GM18508 (cell line): ENCODE measurements around the gene USP12.

Experiments used
- ATAC-seq: cut with Tn5 transposase; IDR thresholded peaks from one replicate; pipeline ENCODE4 v1.9.1; 2021; ENCODE audit warnings: moderate number of reproducible peaks; ENCODE audit not compliant: insufficient read depth, unreplicated experiment

USP12 gene

GRCh38 chr13:27018882-27019281 is 152.7 kb downstream of the USP12 start:
- no peak for ATAC-seq

- ATAC-seq: no peak
Measured at GRCh38 chr13:27018344-27018861, 153.2 kb downstream of the USP12 start.

GRCh38 chr13:27016875-27017274 is 154.7 kb downstream of the USP12 start:
- ATAC-seq: no peak
